Uterus (tissue), 4 donors: ENCODE results near the gene CST7. TPM values are rescaled to one million over a fixed set of nuclear protein-coding genes. Genes with fewer than 3 reads are reported as not detected.

Experiments used
- DNase-seq, 2 donors: peaks; one replicate each; pipeline ENCODE4 v3.0.0-alpha.2; 2019 to 2020
- H3K27ac ChIP-seq, 2 donors: fragments of 200-600 bp; sonication (generic); 1 replicate in 1 of 2; 2 replicates in 1 of 2; pipeline ENCODE4 v1.5.1; 2016 to 2018
- H3K27me3 ChIP-seq, 2 donors: fragments of 200-600 bp; sonication (generic); one replicate each; pipeline ENCODE4 v1.5.1; 2018 to 2019; ENCODE audit warnings: control low read depth in 1 of 2
- H3K36me3 ChIP-seq, 2 donors: fragments of 200-600 bp; sonication (generic); one replicate each; pipeline ENCODE4 v1.5.1; 2019; ENCODE audit warnings: control low read depth in 1 of 2
- H3K4me1 ChIP-seq, 2 donors: fragments of 200-600 bp; sonication (generic); one replicate each; pipeline ENCODE4 v1.5.1; 2018 to 2019; ENCODE audit warnings: control low read depth in 1 of 2
- H3K4me3 ChIP-seq, 2 donors: fragments of 200-600 bp; sonication (generic); 1 replicate in 1 of 2; 2 replicates in 1 of 2; pipeline ENCODE4 v1.5.1; 2018 to 2019; ENCODE audit warnings: mild to moderate bottlenecking in 1 of 2
- H3K9me3 ChIP-seq, 2 donors: fragments of 200-600 bp; sonication (generic); one replicate each; pipeline ENCODE4 v1.5.1; 2019; ENCODE audit warnings: control low read depth in 1 of 2
- CTCF ChIP-seq, 4 experiments: fragments of 200-600 bp in 2 of 4; fragments of 450-650 bp in 2 of 4; sonication (generic) in 2 of 4; IDR thresholded peaks; one replicate each; pipeline ENCODE4 v1.5.1; 2016 to 2019; ENCODE audit warnings: antibody characterized with exemption in 4 of 4, mild to moderate bottlenecking in 2 of 4, moderate library complexity in 1 of 4
- POLR2A ChIP-seq, 2 donors: fragments of 450-650 bp; IDR thresholded peaks; one replicate each; pipeline ENCODE4 v1.6.1; 2016; ENCODE audit warnings: antibody characterized with exemption in 2 of 2, mild to moderate bottlenecking in 1 of 2, moderate library complexity in 1 of 2
- intact Hi-C: fragments of 100-400 bp; cut with DNase I; formaldehyde crosslinking; loops from one replicate; pipeline ENCODE4 v1.15.1; 2023; ENCODE audit warnings: low total_unique reads
- total RNA-seq, 4 donors: library from RNA; depleted of rRNA in 3 of 4; stranded (reverse); fragments of >200 nt in 3 of 4; gene quantifications; one replicate each; pipeline versions ENCODE4 v1.1.0 to v1.2.4, GENCODE V29; 2014 to 2023
- donor health status: DM: yes; HTN: yes; CAD: no.

CST7 gene
- total RNA-seq, 4 donors from 2014 or later, result 0.97 to 1.8 (median 1.2) TPM; not detected in 1

- Histone ChIP-seq H3K4me1 (no peaks in the 10 kb centered on the region), H3K4me3 (no peak overlapping the region), H3K36me3 (no peaks in the 10 kb centered on the region), H3K27ac (no peak overlapping the region), H3K27me3 (no peaks in the 10 kb centered on the region), H3K9me3 (peaks cover 0 to 4% of the 10 kb centered on the region in 2 donors)
- intact Hi-C loops, result no loop called here
- no peak for DNase-seq
- TF ChIP-seq CTCF (IDR thresholded peaks at IDR 0.05) (no peak), POLR2A (IDR thresholded peaks at IDR 0.05) (no peak)
These were observed 21.7 kb downstream of the CST7 start for GRCh38 chr20:24970754-24971153.

GRCh38 chr20:24971376-24972101, 22.5 kb downstream of the CST7 start:
- H3K9me3 ChIP-seq, result peaks cover 0 to 4% of the 10 kb centered on the region in 2 donors
- intact Hi-C loops, result no loop called here
- no peak overlapping the region for H3K4me3 ChIP-seq
- H3K36me3 ChIP-seq, result no peaks in the 10 kb centered on the region
- no peaks in the 10 kb centered on the region for H3K4me1 ChIP-seq
- no peaks in the 10 kb centered on the region for H3K27me3 ChIP-seq
- no peak overlapping the region for H3K27ac ChIP-seq
- no peak for DNase-seq
- no peak for TF ChIP-seq CTCF (IDR thresholded peaks at IDR 0.05)

GRCh38 chr20:24972341-24972740, 23.3 kb downstream of the CST7 start:
- peaks cover 0 to 4% of the 10 kb centered on the region in 2 donors for H3K9me3 ChIP-seq
- TF ChIP-seq POLR2A (IDR thresholded peaks at IDR 0.05) (no peak), CTCF (IDR thresholded peaks at IDR 0.05) (no peak)
- DNase-seq, result peak in 1 of 2 donors; percentile 2
- no peaks in the 10 kb centered on the region for H3K4me1 ChIP-seq
- intact Hi-C loops, result no loop called here
- H3K36me3 ChIP-seq, result no peaks in the 10 kb centered on the region
- no peak overlapping the region for H3K4me3 ChIP-seq
- no peak overlapping the region for H3K27ac ChIP-seq
- no peaks in the 10 kb centered on the region for H3K27me3 ChIP-seq

- Histone ChIP-seq H3K27ac (no peak overlapping the region), H3K36me3 (no peaks in the 10 kb centered on the region), H3K9me3 (peaks cover 0 to 4% of the 10 kb centered on the region in 2 donors), H3K4me3 (no peak overlapping the region), H3K27me3 (no peaks in the 10 kb centered on the region), H3K4me1 (no peaks in the 10 kb centered on the region)
- intact Hi-C loops, result no loop called here
- TF ChIP-seq POLR2A (IDR thresholded peaks at IDR 0.05) (no peak), CTCF (IDR thresholded peaks at IDR 0.05) (no peak)
- no peak for DNase-seq
These were observed 28.3 kb downstream of the CST7 start for GRCh38 chr20:24977336-24977735.

- DNase-seq, result no peak
- Histone ChIP-seq H3K27me3 (no peaks in the 10 kb centered on the region), H3K4me1 (no peaks in the 10 kb centered on the region), H3K36me3 (no peaks in the 10 kb centered on the region), H3K4me3 (no peak overlapping the region), H3K9me3 (peaks cover 0 to 4% of the 10 kb centered on the region in 2 donors), H3K27ac (no peak overlapping the region)
- intact Hi-C loops, result no loop called here
- TF ChIP-seq POLR2A (IDR thresholded peaks at IDR 0.05) (no peak), CTCF (IDR thresholded peaks at IDR 0.05) (no peak)
These were observed 28.7 kb downstream of the CST7 start for GRCh38 chr20:24977797-24978196.
